ENCODE results near the gene ZNF394. TPM values are rescaled to one million over a fixed set of nuclear protein-coding genes. Genes with fewer than 3 reads are reported as not detected.

Gene ZNF394
- total RNA-seq, 1 experiment from 2014 or later: 22.1 TPM

DNA sequence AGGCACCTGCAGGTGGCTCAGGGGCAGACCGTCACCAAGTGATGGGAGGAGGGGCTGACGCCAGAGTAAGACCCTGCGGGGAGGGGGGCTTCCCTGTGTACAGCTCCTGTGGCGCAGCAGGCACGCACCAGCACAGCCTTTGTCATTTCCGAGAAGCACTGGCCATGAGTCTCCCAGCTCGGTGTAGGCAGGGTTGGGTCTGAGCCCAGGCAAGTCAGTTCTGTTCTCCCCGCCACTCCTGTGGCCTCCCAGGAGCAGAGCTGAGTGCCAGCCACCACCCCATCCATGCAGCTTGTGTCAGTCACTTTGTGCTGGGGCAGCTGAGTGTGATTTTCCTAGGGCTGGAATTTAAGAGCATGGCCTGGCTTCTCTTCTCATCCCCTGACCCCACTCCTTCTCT is 48.1 kb downstream of the ZNF394 start:
- H3K4me1 ChIP-seq (ENCODE audit: control insufficient read depth in 1 of 2, insufficient read depth in 2 of 2, low read length in 2 of 2): no peaks in the 10 kb centered on the region
- no peak overlapping the region for H3K4me2 ChIP-seq (ENCODE audit: low read length)
- ATAC-seq (no peak), DNase-seq (ENCODE audit: low read depth, low spot score) (no peak)
- ChIA-PET POLR2A (no interaction called here), RAD21 (ENCODE audit: low non-redundant PET in 1 of 2, low total read pairs in 2 of 2, uncharacterized antibody in 2 of 2, unreplicated experiment in 2 of 2) (no interaction called here), CTCF (no interaction called here)
- no peaks in the 10 kb centered on the region for H3K9me3 ChIP-seq (ENCODE audit: control insufficient read depth in 1 of 2, insufficient read depth in 1 of 2, low read depth in 1 of 2, low read length in 2 of 2)
- H3K27ac ChIP-seq (ENCODE audit: low read depth, low read length): no peak overlapping the region
- H4K20me1 ChIP-seq (ENCODE audit: insufficient read depth): no peaks in the 10 kb centered on the region
- H3K27me3 ChIP-seq (ENCODE audit: insufficient read depth, low read length): no peaks in the 10 kb centered on the region
- peaks cover 41 to 57% of the 10 kb centered on the region in 2 experiments; a peak in 3 of 4 replicates for H3K36me3 ChIP-seq (ENCODE audit: control insufficient read depth in 1 of 2, insufficient read depth in 2 of 2, low read length in 2 of 2)
- BruUV-seq (replicated peaks): no TSS peak
- no peak overlapping the region for H3K9ac ChIP-seq (ENCODE audit: low read length)
- peaks cover 20% of the 10 kb centered on the region; the same call in 1 of the 2 replicates for H3K79me2 ChIP-seq (ENCODE audit: insufficient read depth, low read length)
- no peak for TF ChIP-seq EGR1 (IDR thresholded peaks at IDR 0.05; ENCODE audit: low read depth)
- no peak for TF ChIP-seq ZNF274 (IDR thresholded peaks at IDR 0.05; ENCODE audit: low read depth, low read length)
- TF ChIP-seq, protein P1, sequence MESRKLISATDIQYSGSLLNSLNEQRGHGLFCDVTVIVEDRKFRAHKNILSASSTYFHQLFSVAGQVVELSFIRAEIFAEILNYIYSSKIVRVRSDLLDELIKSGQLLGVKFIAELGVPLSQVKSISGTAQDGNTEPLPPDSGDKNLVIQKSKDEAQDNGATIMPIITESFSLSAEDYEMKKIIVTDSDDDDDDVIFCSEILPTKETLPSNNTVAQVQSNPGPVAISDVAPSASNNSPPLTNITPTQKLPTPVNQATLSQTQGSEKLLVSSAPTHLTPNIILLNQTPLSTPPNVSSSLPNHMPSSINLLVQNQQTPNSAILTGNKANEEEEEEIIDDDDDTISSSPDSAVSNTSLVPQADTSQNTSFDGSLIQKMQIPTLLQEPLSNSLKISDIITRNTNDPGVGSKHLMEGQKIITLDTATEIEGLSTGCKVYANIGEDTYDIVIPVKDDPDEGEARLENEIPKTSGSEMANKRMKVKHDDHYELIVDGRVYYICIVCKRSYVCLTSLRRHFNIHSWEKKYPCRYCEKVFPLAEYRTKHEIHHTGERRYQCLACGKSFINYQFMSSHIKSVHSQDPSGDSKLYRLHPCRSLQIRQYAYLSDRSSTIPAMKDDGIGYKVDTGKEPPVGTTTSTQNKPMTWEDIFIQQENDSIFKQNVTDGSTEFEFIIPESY (IDR thresholded peaks at IDR 0.05; ENCODE audit: extremely low read depth, insufficient replicate concordance, low read length): no peak
- TF ChIP-seq ELF1 (IDR thresholded peaks at IDR 0.05; ENCODE audit: borderline replicate concordance, low read depth): no peak
- TF ChIP-seq EZH2 (IDR thresholded peaks at IDR 0.05): no peak
- no peak for TF ChIP-seq SIN3A (IDR thresholded peaks at IDR 0.05; ENCODE audit: low read depth)
- TF ChIP-seq RAD21 (IDR thresholded peaks at IDR 0.05; ENCODE audit: low read depth): no peak
- H2AFZ ChIP-seq (ENCODE audit: low read depth, low read length, poor library complexity, severe bottlenecking): no peak overlapping the region
- no peak overlapping the region for H3K4me3 ChIP-seq (replicated peaks in 1 of 2; ENCODE audit: low read depth in 1 of 2, low read length in 2 of 2)
- no peaks in the 10 kb centered on the region for H3K9me2 ChIP-seq (ENCODE audit: insufficient read depth)
- intact Hi-C loops (cut with micrococcal nuclease): no loop called here

DNA sequence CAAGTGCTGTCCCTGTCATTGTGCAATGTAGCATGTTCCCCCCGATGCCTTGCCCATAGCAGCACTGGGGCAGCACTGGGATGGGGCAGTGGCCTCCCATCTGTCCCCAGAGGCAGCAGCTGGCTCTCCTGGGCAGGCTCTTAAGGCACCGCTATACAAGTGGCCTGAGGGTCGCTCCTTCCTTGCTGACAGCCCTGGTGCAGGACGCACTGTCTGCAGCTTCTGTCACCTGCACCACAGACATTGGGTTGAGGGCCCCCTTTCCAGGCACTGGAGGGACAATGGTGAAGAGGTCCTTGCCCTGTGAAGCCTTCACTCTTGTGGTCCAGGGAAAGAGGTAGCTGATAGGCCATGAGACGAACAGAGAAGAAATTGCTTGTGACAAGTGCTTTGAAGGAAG is 50.8 kb downstream of the ZNF394 start:
- Histone ChIP-seq H3K4me3 (replicated peaks in 1 of 2; ENCODE audit: low read depth in 1 of 2, low read length in 2 of 2) (no peak overlapping the region), H3K4me2 (ENCODE audit: low read length) (no peak overlapping the region), H3K9me3 (ENCODE audit: control insufficient read depth in 1 of 2, insufficient read depth in 1 of 2, low read depth in 1 of 2, low read length in 2 of 2) (no peaks in the 10 kb centered on the region), H3K9ac (ENCODE audit: low read length) (no peak overlapping the region), H4K20me1 (ENCODE audit: insufficient read depth) (no peaks in the 10 kb centered on the region), H3K4me1 (ENCODE audit: control insufficient read depth in 1 of 2, insufficient read depth in 2 of 2, low read length in 2 of 2) (no peaks in the 10 kb centered on the region), H3K27ac (ENCODE audit: low read depth, low read length) (no peak overlapping the region), H2AFZ (ENCODE audit: low read depth, low read length, poor library complexity, severe bottlenecking) (no peak overlapping the region), H3K27me3 (ENCODE audit: insufficient read depth, low read length) (no peaks in the 10 kb centered on the region), H3K9me2 (ENCODE audit: insufficient read depth) (no peaks in the 10 kb centered on the region), H3K79me2 (ENCODE audit: insufficient read depth, low read length) (peaks cover 13% of the 10 kb centered on the region; the same call in 1 of the 2 replicates), H3K36me3 (ENCODE audit: control insufficient read depth in 1 of 2, insufficient read depth in 2 of 2, low read length in 2 of 2) (peaks cover 45 to 54% of the 10 kb centered on the region in 2 experiments; a peak in 3 of 4 replicates)
- ChIA-PET RAD21 (ENCODE audit: low non-redundant PET in 1 of 2, low total read pairs in 2 of 2, uncharacterized antibody in 2 of 2, unreplicated experiment in 2 of 2) (no interaction called here), CTCF (no interaction called here), POLR2A (no interaction called here)
- intact Hi-C loops (cut with micrococcal nuclease): no loop called here
- no TSS peak for BruUV-seq (replicated peaks)
- ATAC-seq (no peak), DNase-seq (ENCODE audit: low read depth, low spot score) (no peak)
- no peak for TF ChIP-seq ZNF274 (IDR thresholded peaks at IDR 0.05; ENCODE audit: low read depth, low read length)
- no peak for TF ChIP-seq POLR2A (IDR thresholded peaks at IDR 0.05; ENCODE audit: borderline replicate concordance, extremely low read depth, insufficient read depth, insufficient read length)
- TF ChIP-seq SRF (IDR thresholded peaks at IDR 0.05; ENCODE audit: low read depth): no peak
- TF ChIP-seq RAD21 (IDR thresholded peaks at IDR 0.05; ENCODE audit: low read depth): no peak
- TF ChIP-seq SP1 (IDR thresholded peaks at IDR 0.05; ENCODE audit: low read depth): no peak
- no peak for TF ChIP-seq ELF1 (IDR thresholded peaks at IDR 0.05; ENCODE audit: borderline replicate concordance, low read depth)
- TF ChIP-seq EZH2phosphoT487 (IDR thresholded peaks at IDR 0.05; ENCODE audit: borderline replicate concordance): no peak

All from HCT116 (cell line).